CD4-positive, alpha-beta T cell (primary cell): ENCODE data around the gene AEBP1. TPM values are rescaled to one million over a fixed set of nuclear protein-coding genes. Genes with fewer than 3 reads are reported as not detected.

ENCODE experiments used
- ATAC-seq: fragments of 200-7000 bp; cut with Tn5 transposase; one replicate; pipeline ENCODE4 v1.10.0; 2022; ENCODE audit warnings: mild to moderate bottlenecking; ENCODE audit not compliant: poor library complexity
- CTCF ChIA-PET: fragments of 350-600 bp; sonication (Branson Sonifier 250); formaldehyde crosslinking; loops from one replicate; lab custom pipeline; 2021; ENCODE audit warnings: antibody characterized with exemption, inconsistent platforms; lab: Charles Lee
- POLR2A ChIA-PET: fragments of 350-600 bp; sonication (Branson Sonifier 250); formaldehyde crosslinking; loops from one replicate; lab custom pipeline; 2021; ENCODE audit warnings: antibody characterized with exemption, inconsistent platforms; lab: Charles Lee
- DNase-seq, 14 experiments: peaks; one replicate each; pipeline ENCODE4 v3.0.0-alpha.2; 2013 to 2020; ENCODE audit warnings: mixed read lengths in 2 of 14
- H3K27ac ChIP-seq, 2 donors: one replicate each; pipeline versions ENCODE4 v1.5.1 to v1.7.0; 2013; ENCODE audit warnings: low read length in 2 of 2, low read depth in 1 of 2, mild to moderate bottlenecking in 1 of 2
- H3K27me3 ChIP-seq, 2 experiments: 1 replicate in 1 of 2; 2 replicates in 1 of 2; pipeline versions ENCODE4 v1.6.1 to v1.7.0; 2013; ENCODE audit warnings: low read length in 2 of 2, control low read depth in 1 of 2, mild to moderate bottlenecking in 1 of 2, moderate library complexity in 1 of 2; ENCODE audit not compliant: insufficient read depth in 2 of 2, control insufficient read depth in 1 of 2
- H3K36me3 ChIP-seq: one replicate; pipeline ENCODE4 v1.6.1; 2013; ENCODE audit warnings: low read length, control low read depth; ENCODE audit not compliant: insufficient read depth
- H3K4me1 ChIP-seq: one replicate; pipeline ENCODE4 v1.6.1; 2013; ENCODE audit warnings: low read length, control low read depth; ENCODE audit not compliant: insufficient read depth
- H3K4me3 ChIP-seq: one replicate; pipeline ENCODE4 v1.5.1; 2013; ENCODE audit warnings: mild to moderate bottlenecking, low read length, moderate library complexity
- H3K9me3 ChIP-seq, 2 experiments: 1 replicate in 1 of 2; 2 replicates in 1 of 2; pipeline versions ENCODE4 v1.6.1 to v1.7.0; 2013; ENCODE audit warnings: low read length in 2 of 2, mild to moderate bottlenecking in 2 of 2, control low read depth in 1 of 2, moderate library complexity in 1 of 2; ENCODE audit not compliant: control insufficient read depth in 1 of 2, insufficient read depth in 1 of 2
- H3K27ac Mint-ChIP-seq: one replicate; pipeline ENCODE4 v1.8.0; 2020; ENCODE audit warnings: mixed read lengths
- H3K27me3 Mint-ChIP-seq: one replicate; pipeline ENCODE4 v1.8.0; 2021; ENCODE audit warnings: mixed read lengths
- H3K36me3 Mint-ChIP-seq: one replicate; pipeline ENCODE4 v1.8.0; 2021; ENCODE audit warnings: low read depth, mixed read lengths
- H3K4me1 Mint-ChIP-seq: one replicate; pipeline ENCODE4 v1.8.0; 2021; ENCODE audit warnings: low read depth, mixed read lengths
- H3K4me3 Mint-ChIP-seq: one replicate; pipeline ENCODE4 v1.8.0; 2020; ENCODE audit warnings: mild to moderate bottlenecking, mixed read lengths
- H3K9me3 Mint-ChIP-seq: one replicate; pipeline ENCODE4 v1.8.0; 2020; ENCODE audit warnings: mixed read lengths
- CTCF ChIP-seq: fragments of 200-600 bp; IDR thresholded peaks from one replicate; pipeline ENCODE4 v1.8.0; 2022; ENCODE audit warnings: antibody characterized with exemption, mild to moderate bottlenecking
- intact Hi-C, 2 experiments: fragments of 100-400 bp; cut with DNase I in 1 of 2; cut with micrococcal nuclease in 1 of 2; formaldehyde crosslinking; loops; one replicate each; pipeline versions ENCODE4 v1.15.1 to v1.9.0; 2023 to 2025; cut with DNase I, micrococcal nuclease
- total RNA-seq, 174 experiments: library from RNA in 2 of 174; stranded (reverse) in 2 of 174; gene quantifications; one replicate each; pipeline ENCODE4 v1.2.3 and lab custom pipeline; 2021 to 2026

AEBP1 gene
- total RNA-seq, 2 experiments from 2014 or later = 20.3 to 21.3 TPM

DNA sequence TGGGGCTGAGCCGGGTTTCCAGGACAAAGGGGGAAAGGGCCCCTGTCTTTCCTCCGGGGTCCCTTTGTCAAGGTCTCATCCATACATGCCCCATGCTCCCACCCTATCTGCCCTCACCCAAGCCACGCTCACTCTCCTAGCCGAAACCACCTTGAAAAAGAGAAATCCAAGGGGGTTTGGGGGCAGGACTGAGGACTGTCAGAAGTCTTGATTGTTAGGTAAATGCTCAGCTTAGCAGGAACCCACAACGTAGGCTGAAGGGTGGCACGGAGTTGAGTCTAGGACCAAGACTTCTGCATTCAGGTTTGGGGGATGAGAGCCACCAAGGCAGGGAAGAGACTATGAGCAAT, 38.1 kb upstream of the AEBP1 start:
- ATAC-seq (no peak), DNase-seq (no peak)
- CTCF ChIA-PET = interaction anchor here (1.0 kb wide), 1 partner anchor 135 kb away, joined by 3 read pairs; the partner anchor contains the start of gene YKT6
- TF ChIP-seq CTCF = no peak
- H3K4me1 Mint-ChIP-seq = peaks cover 29% of the 10 kb centered on the region
- H3K27ac Mint-ChIP-seq = peak overlapping the region; percentile 63
- intact Hi-C loops = no loop called here
- H3K27me3 Mint-ChIP-seq = no peaks in the 10 kb centered on the region
- Histone ChIP-seq H3K4me1 (peaks cover 29% of the 10 kb centered on the region), H3K9me3 (peaks cover 0 to 6% of the 10 kb centered on the region in 2 experiments), H3K27ac (no peak overlapping the region), H3K36me3 (peaks cover 12% of the 10 kb centered on the region), H3K4me3 (no peak overlapping the region), H3K27me3 (no peaks in the 10 kb centered on the region)
- POLR2A ChIA-PET = interaction anchor here (0.8 to 2.1 kb wide), 5 partner anchors 14 to 40 kb away, joined by 3 to 9 read pairs (median 5); partner anchors contain the start of gene DBNL
- H3K9me3 Mint-ChIP-seq = no peaks in the 10 kb centered on the region
- peaks cover 9% of the 10 kb centered on the region for H3K36me3 Mint-ChIP-seq
- no peak overlapping the region for H3K4me3 Mint-ChIP-seq

DNA sequence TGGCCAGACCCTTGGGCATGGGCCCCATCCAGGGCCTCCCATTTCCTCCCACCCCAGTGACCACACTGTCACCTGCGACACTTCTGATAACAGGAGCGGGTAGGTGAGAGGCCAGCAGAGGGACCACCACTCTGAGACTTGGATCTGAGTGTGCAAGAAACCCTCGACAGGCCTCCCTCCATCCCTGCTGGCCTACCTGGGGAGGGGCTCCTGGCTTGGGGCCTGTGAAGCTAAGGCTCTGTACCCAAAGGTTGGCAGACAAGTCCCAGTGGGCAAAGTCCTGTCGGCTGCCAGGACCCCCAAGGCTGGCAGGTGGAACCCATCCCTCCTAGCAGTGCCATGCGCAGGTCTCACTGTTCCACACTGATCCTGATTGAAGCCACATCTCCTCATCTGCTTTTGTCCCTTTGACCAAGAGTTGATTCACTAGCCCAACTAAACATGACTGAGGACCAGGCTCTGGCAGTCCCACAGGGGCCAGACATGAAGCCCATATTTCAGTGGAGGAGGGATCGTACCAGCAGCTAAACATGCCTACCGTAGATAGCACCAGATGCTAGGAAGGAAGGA, 37.6 kb upstream of the AEBP1 start:
- Mint-ChIP-seq H3K27ac (no peak overlapping the region), H3K4me1 (peaks cover 29% of the 10 kb centered on the region), H3K9me3 (no peaks in the 10 kb centered on the region), H3K4me3 (no peak overlapping the region), H3K36me3 (peaks cover 8% of the 10 kb centered on the region), H3K27me3 (no peaks in the 10 kb centered on the region)
- Histone ChIP-seq H3K36me3 (peaks cover 8% of the 10 kb centered on the region), H3K4me3 (no peak overlapping the region), H3K9me3 (peaks cover 0 to 6% of the 10 kb centered on the region in 2 experiments), H3K27me3 (no peaks in the 10 kb centered on the region), H3K27ac (no peak overlapping the region), H3K4me1 (peaks cover 29% of the 10 kb centered on the region)
- ChIA-PET CTCF (interaction anchor here (1.0 kb wide), 1 partner anchor 134 kb away, joined by 3 read pairs; the partner anchor contains the start of gene YKT6), POLR2A (interaction anchor here (0.9 to 2.4 kb wide), 6 partner anchors 9 to 39 kb away, joined by 3 to 9 read pairs (median 6); partner anchors contain the start of gene DBNL)
- intact Hi-C loops = no loop called here
- DNase-seq (peak in 1 of 14 experiments; percentile 35), ATAC-seq (no peak)
- no peak for TF ChIP-seq CTCF

DNA sequence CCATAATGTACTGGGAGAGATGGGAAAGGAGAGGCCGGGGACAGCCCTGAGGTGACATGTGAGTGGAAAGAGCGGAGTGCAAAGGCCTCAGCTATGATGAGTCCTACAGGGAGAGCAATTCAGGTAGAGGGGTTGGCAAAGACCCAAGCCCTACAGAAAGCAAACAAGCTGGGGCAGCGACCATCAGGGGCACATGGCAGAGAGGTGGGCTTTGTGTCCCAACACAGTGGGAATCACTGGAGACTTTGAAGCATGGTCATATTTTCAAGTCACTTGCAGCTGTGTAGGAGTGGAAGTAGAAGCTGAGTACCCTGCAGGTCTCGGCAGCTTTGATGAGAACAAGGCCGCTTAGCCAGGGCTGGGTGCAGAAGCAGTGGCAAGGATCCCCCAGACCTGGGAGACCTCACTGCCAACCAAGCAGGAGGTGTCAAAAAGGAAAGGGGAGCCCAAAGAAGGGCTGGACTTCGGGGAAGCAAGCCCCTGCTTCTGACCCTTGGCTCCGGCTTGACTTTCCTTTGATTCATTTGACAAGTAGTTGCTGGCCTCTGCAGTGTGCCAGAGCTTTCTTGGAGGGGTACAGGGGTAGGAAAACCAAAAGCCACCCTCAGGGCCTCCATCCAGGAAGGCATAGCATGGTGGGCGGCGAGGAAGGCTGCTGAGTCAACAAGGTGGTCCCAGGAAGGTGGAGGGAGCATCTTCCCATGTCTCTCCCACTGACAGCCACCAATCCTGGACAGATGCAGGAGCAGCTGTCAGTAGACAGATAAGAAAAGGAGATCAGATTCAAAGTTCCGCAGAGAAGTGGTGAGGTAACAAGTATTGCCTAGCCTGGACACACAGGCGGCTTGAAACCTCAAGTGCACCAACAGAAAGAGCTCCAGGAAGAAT, 36.8 kb upstream of the AEBP1 start:
- Mint-ChIP-seq H3K4me3 (no peak overlapping the region), H3K36me3 (peaks cover 11% of the 10 kb centered on the region), H3K27ac (no peak overlapping the region), H3K4me1 (peaks cover 32% of the 10 kb centered on the region), H3K27me3 (no peaks in the 10 kb centered on the region), H3K9me3 (no peaks in the 10 kb centered on the region)
- H3K27ac ChIP-seq = no peak overlapping the region
- CTCF ChIA-PET = no interaction called here
- H3K27me3 ChIP-seq = no peaks in the 10 kb centered on the region
- intact Hi-C loops = no loop called here
- peaks cover 0 to 6% of the 10 kb centered on the region in 2 experiments for H3K9me3 ChIP-seq
- ATAC-seq (no peak), DNase-seq (peak in 1 of 14 experiments; percentile 31)
- no peak for TF ChIP-seq CTCF
- peaks cover 3% of the 10 kb centered on the region for H3K36me3 ChIP-seq
- H3K4me1 ChIP-seq = peaks cover 30% of the 10 kb centered on the region
- H3K4me3 ChIP-seq = no peak overlapping the region
- POLR2A ChIA-PET = interaction anchor here (0.7 to 2.4 kb wide), 8 partner anchors 8 to 420 kb away, joined by 3 to 14 read pairs (median 6); partner anchors contain the start of genes DBNL and POLD2
